HepG2 (cell line): ENCODE measurements around the gene CDH11.

Experiments
- ADNP ChIP-seq: sonication (generic); formaldehyde crosslinking; IDR thresholded peaks from 2 replicates; pipeline ENCODE4 v1.4.0; 2020; ENCODE audit warnings: missing genetic modification reagents
- BCL3 ChIP-seq: sonication (generic); formaldehyde crosslinking; IDR thresholded peaks from 2 replicates; pipeline ENCODE4 v1.5.1; 2020; ENCODE audit warnings: mild to moderate bottlenecking, missing genetic modification reagents, moderate library complexity
- CREB1 ChIP-seq, 2 experiments: fragments of 450-650 bp in 1 of 2; IDR thresholded peaks; 2 replicates each; pipeline ENCODE4 v1.6.1; 2016 to 2017; ENCODE audit warnings: control low read depth in 1 of 2, mild to moderate bottlenecking in 1 of 2, missing compliant biosample characterization in 1 of 2, missing genetic modification characterization in 1 of 2
- NCOA5 ChIP-seq: sonication (generic); formaldehyde crosslinking; IDR thresholded peaks from 2 replicates; pipeline ENCODE4 v1.4.0; 2020; ENCODE audit warnings: missing genetic modification reagents
- ZSCAN21 ChIP-seq: sonication (generic); formaldehyde crosslinking; IDR thresholded peaks from 2 replicates; pipeline ENCODE4 v1.8.0; 2022; ENCODE audit warnings: mild to moderate bottlenecking, missing genetic modification reagents, moderate library complexity, borderline replicate concordance
- TF ChIP-seq, protein P1 (sequence below): sonication (generic); formaldehyde crosslinking; IDR thresholded peaks from 2 replicates; pipeline ENCODE4 v1.5.0; 2020; ENCODE audit warnings: missing genetic modification reagents, mild to moderate bottlenecking, borderline replicate concordance
- TF ChIP-seq, protein P2 (sequence below): sonication (generic); formaldehyde crosslinking; IDR thresholded peaks from 2 replicates; pipeline ENCODE4 v1.5.0; 2020; ENCODE audit warnings: mild to moderate bottlenecking, missing genetic modification reagents, moderate library complexity

GRCh38 chr16:65117811-65118448 lies 3.9 kb downstream of the CDH11 start:
- TF ChIP-seq ADNP (CRISPR knock-in tag), result no peak
- no peak for TF ChIP-seq BCL3 (CRISPR knock-in tag)
- TF ChIP-seq, protein P1, sequence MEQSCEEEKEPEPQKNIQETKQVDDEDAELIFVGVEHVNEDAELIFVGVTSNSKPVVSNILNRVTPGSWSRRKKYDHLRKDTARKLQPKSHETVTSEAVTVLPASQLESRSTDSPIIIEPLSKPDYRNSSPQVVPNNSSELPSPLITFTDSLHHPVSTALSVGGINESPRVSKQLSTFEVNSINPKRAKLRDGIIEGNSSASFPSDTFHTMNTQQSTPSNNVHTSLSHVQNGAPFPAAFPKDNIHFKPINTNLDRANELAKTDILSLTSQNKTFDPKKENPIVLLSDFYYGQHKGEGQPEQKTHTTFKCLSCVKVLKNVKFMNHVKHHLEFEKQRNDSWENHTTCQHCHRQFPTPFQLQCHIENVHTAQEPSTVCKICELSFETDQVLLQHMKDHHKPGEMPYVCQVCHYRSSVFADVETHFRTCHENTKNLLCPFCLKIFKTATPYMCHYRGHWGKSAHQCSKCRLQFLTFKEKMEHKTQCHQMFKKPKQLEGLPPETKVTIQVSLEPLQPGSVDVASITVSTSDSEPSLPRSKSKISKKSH (CRISPR knock-in tag), result no peak
- TF ChIP-seq, protein P2, sequence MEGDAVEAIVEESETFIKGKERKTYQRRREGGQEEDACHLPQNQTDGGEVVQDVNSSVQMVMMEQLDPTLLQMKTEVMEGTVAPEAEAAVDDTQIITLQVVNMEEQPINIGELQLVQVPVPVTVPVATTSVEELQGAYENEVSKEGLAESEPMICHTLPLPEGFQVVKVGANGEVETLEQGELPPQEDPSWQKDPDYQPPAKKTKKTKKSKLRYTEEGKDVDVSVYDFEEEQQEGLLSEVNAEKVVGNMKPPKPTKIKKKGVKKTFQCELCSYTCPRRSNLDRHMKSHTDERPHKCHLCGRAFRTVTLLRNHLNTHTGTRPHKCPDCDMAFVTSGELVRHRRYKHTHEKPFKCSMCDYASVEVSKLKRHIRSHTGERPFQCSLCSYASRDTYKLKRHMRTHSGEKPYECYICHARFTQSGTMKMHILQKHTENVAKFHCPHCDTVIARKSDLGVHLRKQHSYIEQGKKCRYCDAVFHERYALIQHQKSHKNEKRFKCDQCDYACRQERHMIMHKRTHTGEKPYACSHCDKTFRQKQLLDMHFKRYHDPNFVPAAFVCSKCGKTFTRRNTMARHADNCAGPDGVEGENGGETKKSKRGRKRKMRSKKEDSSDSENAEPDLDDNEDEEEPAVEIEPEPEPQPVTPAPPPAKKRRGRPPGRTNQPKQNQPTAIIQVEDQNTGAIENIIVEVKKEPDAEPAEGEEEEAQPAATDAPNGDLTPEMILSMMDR (CRISPR knock-in tag), result peak; percentile 90
- TF ChIP-seq CREB1 (IDR thresholded peaks at IDR 0.05), result no peak
- no peak for TF ChIP-seq CREB1 (CRISPR knock-in tag; IDR thresholded peaks at IDR 0.05)
- TF ChIP-seq NCOA5 (CRISPR knock-in tag), result no peak
- no peak for TF ChIP-seq ZSCAN21 (CRISPR knock-in tag)
